A549 (cell line): ENCODE data around the gene AQP4. TPM values are rescaled to one million over a fixed set of nuclear protein-coding genes. Genes with fewer than 3 reads are reported as not detected.

ENCODE experiments used
- ATAC-seq, 2 experiments: fragments of 200-7000 bp in 1 of 2; fragments of >200 bp in 1 of 2; cut with Nextera tagmentation in 1 of 2; cut with Tn5 transposase in 1 of 2; 3 replicates each; pipeline versions ENCODE4 v1.8.0 to v1.9.1; 2018 to 2020; ENCODE audit warnings: mild to moderate bottlenecking in 1 of 2, moderate library complexity in 1 of 2
- CTCF ChIA-PET: fragments of 300-600 bp; sonication (Branson Sonifier 250); formaldehyde crosslinking; extraction: SDS; loops from one replicate; lab custom pipeline; 2021; ENCODE audit warnings: antibody characterized with exemption, inconsistent platforms; lab: Yijun Ruan, JAX
- POLR2A ChIA-PET: fragments of 350-600 bp; formaldehyde crosslinking; extraction: SDS; loops from one replicate; lab custom pipeline; 2021; ENCODE audit warnings: antibody characterized with exemption, inconsistent platforms; lab: Yijun Ruan, JAX
- DNase-seq, 2 experiments: peaks; one replicate each; pipeline versions ENCODE4 v3.0.0 to v3.0.0-alpha.2; 2011 to 2016; ENCODE audit warnings: low read depth in 1 of 2, low spot score in 1 of 2
- FAIRE-seq: peaks from 2 replicates; lab custom pipeline; 2011; peaks lifted over from hg19 to GRCh38; lab: Jason Lieb, UNC
- H3K27ac ChIP-seq, 2 experiments: fragments of >200 bp; sonication (Bioruptor Twin); formaldehyde crosslinking; 3 replicates each; pipeline ENCODE4 v1.5.1; 2016 to 2017
- H3K4me1 ChIP-seq: fragments of >200 bp; sonication (Bioruptor Twin); formaldehyde crosslinking; 3 replicates; pipeline ENCODE4 v1.6.1; 2016
- H3K4me2 ChIP-seq: fragments of >200 bp; sonication (Bioruptor Twin); formaldehyde crosslinking; 3 replicates; pipeline ENCODE4 v1.6.1; 2016
- H3K4me3 ChIP-seq: fragments of >200 bp; sonication (Bioruptor Twin); formaldehyde crosslinking; 3 replicates; pipeline ENCODE4 v1.5.1; 2016
- H3K9me3 ChIP-seq: fragments of >200 bp; sonication (Bioruptor Twin); formaldehyde crosslinking; 3 replicates; pipeline ENCODE4 v1.6.1; 2016
- ATOH8 ChIP-seq: fragments of 250-450 bp; sonication (Bioruptor Pico); IDR thresholded peaks from 2 replicates; pipeline ENCODE4 v1.5.0; 2020; ENCODE audit warnings: low read depth, mild to moderate bottlenecking, moderate library complexity
- CBX2 ChIP-seq: fragments of 200-600 bp; sonication (generic); IDR thresholded peaks from 2 replicates; pipeline ENCODE4 v1.6.1; 2016; ENCODE audit warnings: low read depth, mild to moderate bottlenecking, borderline replicate concordance
- CEBPB ChIP-seq, 2 experiments: fragments of >200 bp in 1 of 2; sonication (Bioruptor Twin) in 1 of 2; formaldehyde crosslinking in 1 of 2; IDR thresholded peaks; 2 replicates each; pipeline ENCODE4 v1.6.1; 2012 to 2016
- CTCF ChIP-seq: fragments of >200 bp; sonication (Bioruptor Twin); formaldehyde crosslinking; IDR thresholded peaks from 3 replicates; pipeline ENCODE4 v1.5.1; 2016
- FOSB ChIP-seq: fragments of 250-450 bp; sonication (Bioruptor Pico); IDR thresholded peaks from 2 replicates; pipeline ENCODE4 v1.5.0; 2020; ENCODE audit warnings: mild to moderate bottlenecking, moderate library complexity
- FOXS1 ChIP-seq: fragments of 250-450 bp; sonication (Bioruptor Pico); IDR thresholded peaks from 2 replicates; pipeline ENCODE4 v1.5.0; 2020; ENCODE audit warnings: mild to moderate bottlenecking, moderate library complexity
- HDAC2 ChIP-seq: fragments of 200-600 bp; sonication (generic); IDR thresholded peaks from 2 replicates; pipeline ENCODE4 v1.6.1; 2016
- HMGXB4 ChIP-seq: fragments of 250-450 bp; sonication (Bioruptor Pico); IDR thresholded peaks from 2 replicates; pipeline ENCODE4 v1.5.0; 2021; ENCODE audit warnings: mild to moderate bottlenecking, moderate library complexity, borderline replicate concordance
- HOXA7 ChIP-seq: fragments of 250-450 bp; sonication (Bioruptor Pico); IDR thresholded peaks from 2 replicates; pipeline ENCODE4 v1.5.0; 2020; ENCODE audit warnings: mild to moderate bottlenecking, moderate library complexity
- JUN ChIP-seq, 2 experiments: fragments of >200 bp; sonication (Bioruptor Twin); formaldehyde crosslinking; IDR thresholded peaks; 2 replicates in 1 of 2; 3 replicates in 1 of 2; pipeline ENCODE4 v1.6.1; 2016 to 2017
- JUNB ChIP-seq: fragments of >200 bp; sonication (Bioruptor Twin); formaldehyde crosslinking; IDR thresholded peaks from 2 replicates; pipeline ENCODE4 v1.6.1; 2016
- MYC ChIP-seq: IDR thresholded peaks from 2 replicates; pipeline ENCODE4 v1.6.1; 2012; ENCODE audit warnings: mild to moderate bottlenecking, inconsistent platforms, low read length, improper control_type of control experiment, borderline replicate concordance
- NFE2L2 ChIP-seq: fragments of 150-350 bp; conservative IDR thresholded peaks from 2 replicates; pipeline ENCODE4 v1.6.1; 2014; ENCODE audit warnings: low read length
- POLR2AphosphoS2 ChIP-seq: conservative IDR thresholded peaks from 2 replicates; pipeline ENCODE4 v1.6.1; 2012; ENCODE audit warnings: low read length, improper control_type of control experiment, inconsistent platforms
- REST ChIP-seq: fragments of 200-600 bp; sonication (generic); IDR thresholded peaks from 2 replicates; pipeline ENCODE4 v1.6.1; 2016; ENCODE audit warnings: antibody characterized with exemption, mild to moderate bottlenecking, moderate library complexity
- RNF2 ChIP-seq: fragments of 200-600 bp; sonication (generic); IDR thresholded peaks from 2 replicates; pipeline ENCODE4 v1.6.1; 2016; ENCODE audit warnings: low read depth, mild to moderate bottlenecking, antibody characterized with exemption, moderate library complexity, borderline replicate concordance
- TFCP2L1 ChIP-seq: fragments of 250-450 bp; sonication (Bioruptor Pico); IDR thresholded peaks from 2 replicates; pipeline ENCODE4 v1.5.0; 2021; ENCODE audit warnings: mild to moderate bottlenecking
- ZFP36 ChIP-seq: fragments of 450-650 bp; IDR thresholded peaks from 2 replicates; pipeline ENCODE4 v1.6.1; 2014; ENCODE audit warnings: borderline replicate concordance; ENCODE audit not compliant: partially characterized antibody
- ZNF302 ChIP-seq: fragments of 250-450 bp; sonication (Bioruptor Pico); IDR thresholded peaks from 2 replicates; pipeline ENCODE4 v1.9.0; 2021; ENCODE audit warnings: inconsistent platforms, mild to moderate bottlenecking, moderate library complexity
- WGBS: methylation state at CpG from one replicate; pipeline ENCODE4 v1.1.6; 2017; ENCODE audit errors: missing lambda C conversion rate; 5-methylcytosine and 5-hydroxymethylcytosine counted together
- polyA plus RNA-seq, 4 experiments: library from polyadenylated mRNA; depleted of rRNA in 3 of 4; stranded (reverse); fragments of >200 nt; fragmentation: RNase III in 1 of 4; extraction: RNeasy Plus Mini Kit Qiagen cat#74134 plus additional on column Dnase treatment in 1 of 4; gene quantifications; 2 replicates in 3 of 4; 3 replicates in 1 of 4; pipeline ENCODE4 v1.2.3, GENCODE V29; 2011 to 2017

AQP4 gene
- polyA plus RNA-seq, 2 of the 4 experiments (the other 2 are of a cell fraction): 0.08 TPM; not detected in 1

- TF ChIP-seq FOXS1 (CRISPR knock-in tag): no peak
- TF ChIP-seq NFE2L2: no peak
- TF ChIP-seq CTCF: no peak
- no peak for TF ChIP-seq HDAC2
- TF ChIP-seq CBX2: no peak
- no peak for TF ChIP-seq ZNF302 (CRISPR knock-in tag)
- TF ChIP-seq POLR2AphosphoS2: no peak
- TF ChIP-seq REST: no peak
- TF ChIP-seq RNF2: no peak
- no peak for TF ChIP-seq FOSB (CRISPR knock-in tag)
- no peak for TF ChIP-seq JUN (IDR thresholded peaks at IDR 0.05)
- TF ChIP-seq, all 56 proteins: peak for 0
- ATAC-seq: no peak
- POLR2A ChIA-PET: no interaction called here
- no peak overlapping the region for H3K27ac ChIP-seq
- FAIRE-seq: no peak
- H3K4me1 ChIP-seq: peaks cover 5% of the 10 kb centered on the region
- DNase-seq: no peak
- H3K4me2 ChIP-seq: no peak overlapping the region
- H3K4me3 ChIP-seq: no peak overlapping the region
- CTCF ChIA-PET: no interaction called here
- no peaks in the 10 kb centered on the region for H3K9me3 ChIP-seq
These were observed 8.8 kb upstream of the AQP4 start for GRCh38 chr18:26874283-26874682.

- no peak for ATAC-seq
- H3K27ac ChIP-seq: no peak overlapping the region
- 50% methylated on average over 1 of the region's 1 CpG for whole genome bisulfite sequencing
- ChIA-PET POLR2A (no interaction called here), CTCF (no interaction called here)
- DNase-seq: no peak
- no peak for FAIRE-seq
- H3K4me1 ChIP-seq: peaks cover 5% of the 10 kb centered on the region
- H3K9me3 ChIP-seq: no peaks in the 10 kb centered on the region
- no peak overlapping the region for H3K4me3 ChIP-seq
- TF ChIP-seq HMGXB4 (CRISPR knock-in tag) (no peak), CBX2 (no peak), TFCP2L1 (no peak), MYC (no peak), JUNB (no peak), ZFP36 (no peak), CEBPB (IDR thresholded peaks at IDR 0.05) (no peak), HOXA7 (CRISPR knock-in tag) (no peak), ZNF302 (CRISPR knock-in tag) (no peak), ATOH8 (CRISPR knock-in tag) (no peak)
- H3K4me2 ChIP-seq: no peak overlapping the region
These were observed 4.1 kb upstream of the AQP4 start for GRCh38 chr18:26869640-26870039.
